GM19238 (cell line): ENCODE results near the gene MXRA5.
"Not testable (repeated sequence)": the region's sequence is repeated elsewhere in the genome, so short reads cannot be mapped to it uniquely, and the experiment has no call there.

ENCODE experiments used
- DNase-seq: peaks from one replicate; pipeline ENCODE4 v3.0.0; 2011; ENCODE audit warnings: low spot score; ENCODE audit not compliant: insufficient read length

The MXRA5 gene

DNA sequence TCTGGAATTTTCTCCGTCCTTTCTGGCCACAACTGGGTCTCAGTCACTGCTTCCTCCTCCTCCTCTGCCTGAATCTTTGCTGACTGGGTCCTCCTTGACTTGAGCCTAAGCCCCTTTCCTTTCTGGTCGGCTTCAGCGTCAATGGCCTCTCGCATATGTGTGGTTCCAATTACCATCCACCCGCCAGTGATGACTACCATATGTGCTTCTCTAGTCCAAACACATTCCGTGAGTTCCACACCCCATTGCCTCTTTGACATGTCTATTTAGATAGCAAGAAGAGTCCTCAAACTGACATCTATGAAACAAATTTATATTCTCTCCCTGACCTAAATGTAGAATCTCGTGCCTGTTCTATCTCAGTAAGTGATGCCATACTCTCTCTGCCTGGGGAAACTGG, 19.8 kb downstream of the MXRA5 start:
- no peak for DNase-seq

DNA sequence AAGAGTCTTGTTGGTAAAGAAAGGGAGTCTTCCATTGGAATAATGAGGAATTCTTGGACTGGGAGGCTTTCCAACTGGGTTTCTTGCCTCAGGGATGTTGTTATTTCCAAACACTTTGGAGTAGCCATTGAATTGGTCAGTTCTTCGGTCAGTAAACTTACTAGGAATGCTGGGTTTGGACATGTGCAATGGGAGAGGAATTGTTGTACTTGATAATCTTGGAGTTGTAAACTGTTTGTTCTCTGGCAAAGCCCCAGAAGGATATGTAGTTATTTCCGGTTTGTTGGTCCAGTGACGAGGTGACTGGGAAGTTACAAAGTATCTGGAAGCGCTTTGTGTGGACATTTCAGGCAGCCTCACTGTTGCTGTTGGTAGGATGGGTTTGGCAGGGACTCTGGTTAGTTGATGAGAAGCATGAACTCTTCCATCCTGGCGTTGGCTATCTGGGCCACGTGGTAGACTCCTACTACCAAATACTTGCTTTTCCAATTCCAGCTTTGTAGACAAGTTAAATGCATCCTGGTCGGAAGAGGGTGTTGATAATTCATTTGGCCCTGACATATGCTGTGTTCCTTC, 25.9 kb downstream of the MXRA5 start:
- DNase-seq: no peak

GRCh38 chrX:3317191-3317718, 29.2 kb downstream of the MXRA5 start:
- DNase-seq: no peak

GRCh38 chrX:3312109-3312508, 34.3 kb downstream of the MXRA5 start:
- DNase-seq: no peak

GRCh38 chrX:3307881-3308280, 38.6 kb downstream of the MXRA5 start:
- DNase-seq: no peak

- no peak for DNase-seq
Measured at GRCh38 chrX:3299636-3300035, 46.8 kb downstream of the MXRA5 start.

DNA sequence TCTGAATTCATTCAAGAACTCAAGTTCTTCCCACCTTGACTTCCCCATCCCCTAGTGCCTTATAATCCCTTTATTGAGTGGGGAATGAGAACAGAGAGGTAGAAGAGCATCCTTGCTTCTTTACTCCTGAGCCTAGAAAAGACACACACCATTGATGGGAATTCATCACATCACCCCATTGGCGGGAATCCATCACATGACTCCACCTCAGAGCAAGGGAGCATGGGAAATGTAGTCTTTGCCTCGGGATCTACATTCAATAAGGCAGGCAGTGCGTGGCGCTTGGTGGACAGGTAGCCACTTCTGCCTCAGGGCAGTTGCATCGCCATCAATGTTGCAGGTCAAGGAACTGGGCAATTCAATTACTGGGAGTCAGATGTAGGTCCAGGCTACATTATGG, 50.7 kb downstream of the MXRA5 start:
- DNase-seq: no peak

DNA sequence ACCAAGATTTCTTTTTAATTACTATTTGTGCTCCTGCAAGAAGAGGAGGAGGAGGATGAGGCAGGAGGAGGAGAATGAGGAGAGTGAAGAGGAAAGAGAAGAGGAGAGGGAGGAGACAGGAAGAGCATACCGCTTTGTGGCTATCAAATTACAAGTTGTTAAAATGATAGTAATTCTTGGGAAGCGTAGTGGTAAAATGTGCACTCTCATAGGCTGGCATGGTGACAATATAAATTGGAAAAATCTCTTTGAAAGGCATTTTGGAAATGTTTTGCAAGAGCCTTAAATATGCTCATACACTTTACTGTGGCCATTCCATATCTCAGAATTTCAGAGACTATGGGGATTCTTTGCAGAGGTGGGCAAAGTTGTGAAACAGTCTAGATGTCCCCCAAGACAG, 53.2 kb downstream of the MXRA5 start:
- DNase-seq: no peak

DNA sequence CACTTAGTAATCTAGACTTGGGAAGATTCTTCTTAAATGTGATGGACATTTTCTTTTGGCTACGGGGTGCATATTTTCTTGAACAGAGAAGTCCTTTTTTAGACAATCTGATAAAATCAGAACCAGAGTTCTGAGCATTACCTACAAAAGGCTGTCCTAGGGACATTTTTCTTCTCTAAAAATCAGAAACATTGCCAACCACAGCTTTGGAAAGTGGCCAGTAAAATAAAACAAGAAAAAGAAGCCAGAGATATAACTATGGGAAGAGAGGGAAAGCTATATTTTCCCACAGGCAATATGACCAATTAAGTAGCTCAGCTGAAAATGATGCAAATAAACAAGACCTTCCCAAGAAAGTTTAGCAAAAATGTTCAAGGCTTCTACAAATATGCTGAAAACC, 55.9 kb downstream of the MXRA5 start:
- no peak for DNase-seq

DNA sequence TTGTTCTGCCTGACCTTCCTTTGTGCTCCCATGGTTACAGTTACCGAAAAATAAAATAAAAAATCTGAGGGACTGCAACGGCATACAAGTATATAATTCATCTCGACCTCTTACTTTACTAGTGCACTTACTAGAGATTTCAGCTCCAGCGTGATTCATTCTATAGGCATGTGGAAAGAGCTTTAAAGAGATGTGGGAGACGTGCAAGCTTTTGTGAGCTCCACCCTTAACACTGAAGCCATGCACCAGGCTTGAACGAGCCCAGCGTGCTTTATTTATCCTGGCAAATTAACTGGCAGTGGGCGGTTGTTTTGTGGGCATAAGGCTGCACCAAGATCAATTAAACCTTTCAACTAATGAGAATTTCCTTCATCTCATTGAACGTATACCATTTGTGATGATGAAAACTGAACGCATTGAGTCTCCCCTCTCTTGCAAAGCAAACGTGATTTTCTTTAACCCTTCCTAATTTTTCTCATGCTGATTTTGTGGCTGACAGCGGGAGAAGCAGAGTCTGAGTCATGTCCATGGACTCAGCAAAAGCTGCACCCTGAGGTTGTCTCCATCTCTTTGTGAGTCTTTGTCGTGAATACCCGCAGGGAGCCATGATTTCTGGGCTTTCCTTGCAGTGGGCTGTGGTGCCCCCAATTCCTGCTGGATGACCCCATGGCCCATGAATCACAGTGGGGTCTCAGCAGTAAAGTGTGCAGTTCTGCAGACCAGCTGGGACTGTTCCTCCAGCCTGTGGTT, 60.1 kb downstream of the MXRA5 start:
- no peak for DNase-seq

- no peak for DNase-seq
Measured at GRCh38 chrX:3280706-3281105, 65.7 kb downstream of the MXRA5 start.

DNA sequence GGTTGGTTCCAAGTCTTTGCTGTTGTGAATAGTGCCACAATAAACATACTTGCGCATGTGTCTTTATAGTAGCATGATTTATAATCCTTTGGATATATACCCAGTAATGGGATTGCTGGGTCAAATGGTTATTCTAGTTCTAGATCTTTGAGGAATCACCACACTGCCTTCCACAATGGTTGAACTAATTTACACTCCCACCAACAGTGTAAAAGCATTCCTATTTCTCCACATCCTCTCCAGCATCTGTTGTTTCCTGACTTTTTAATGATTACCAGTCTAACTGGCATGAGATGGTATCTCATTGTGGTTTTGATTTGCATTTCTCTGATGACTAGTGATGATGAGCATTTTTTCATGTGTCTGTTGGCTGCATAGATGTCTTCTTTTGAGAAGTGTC, 72.8 kb downstream of the MXRA5 start:
- DNase-seq: not testable (repeated sequence)

- no peak for DNase-seq
Measured at GRCh38 chrX:3271834-3272186, 74.6 kb downstream of the MXRA5 start.

DNA sequence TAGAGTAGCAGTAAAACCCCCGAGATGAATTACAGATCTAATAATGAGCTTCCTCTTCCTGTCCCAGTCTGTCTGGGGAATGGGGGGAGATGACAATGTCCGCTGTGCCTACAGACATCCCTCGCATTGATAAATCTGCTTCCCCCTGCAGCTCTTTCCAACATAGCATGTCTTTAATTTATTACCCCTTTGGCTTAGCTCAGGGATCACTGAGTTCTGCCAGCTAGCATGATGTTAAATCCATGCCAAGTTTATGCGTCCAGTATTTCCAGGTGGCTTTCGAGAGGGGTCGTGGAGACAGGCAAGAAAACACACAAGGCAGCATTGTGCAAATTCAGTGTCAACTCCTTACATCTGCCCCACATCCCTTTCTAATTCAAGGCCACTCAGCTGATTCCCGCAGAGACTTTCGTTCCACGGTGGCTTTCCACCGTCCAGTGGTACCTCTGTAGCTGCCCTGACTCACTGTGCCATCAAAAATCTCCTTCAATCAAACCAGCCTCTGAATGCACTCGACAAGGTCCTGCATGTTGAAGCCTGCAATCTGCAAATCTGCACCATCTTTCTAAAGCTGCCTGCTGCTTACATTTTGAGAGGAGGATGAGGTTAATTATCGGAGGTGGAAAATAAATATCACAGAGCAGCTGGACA, 75.1 kb downstream of the MXRA5 start:
- DNase-seq: no peak

DNA sequence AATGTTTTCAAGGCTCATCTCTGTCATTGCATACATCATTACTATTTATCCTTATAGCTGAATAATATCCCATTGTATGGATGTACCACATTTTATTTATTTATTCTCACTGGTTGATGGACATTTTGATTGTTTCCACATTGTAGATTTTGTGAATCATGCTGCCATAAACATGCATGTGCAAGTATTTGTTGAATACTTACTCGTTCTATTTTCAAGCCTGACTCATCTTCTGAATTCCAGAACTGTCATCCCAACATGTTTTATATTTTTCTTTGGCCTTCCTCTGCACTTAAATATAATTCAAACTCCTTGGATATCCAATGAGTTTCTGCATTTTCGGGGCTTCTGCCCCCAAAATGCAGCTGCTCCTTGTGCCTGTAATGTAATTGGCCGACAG, 77.6 kb downstream of the MXRA5 start:
- no peak for DNase-seq

DNA sequence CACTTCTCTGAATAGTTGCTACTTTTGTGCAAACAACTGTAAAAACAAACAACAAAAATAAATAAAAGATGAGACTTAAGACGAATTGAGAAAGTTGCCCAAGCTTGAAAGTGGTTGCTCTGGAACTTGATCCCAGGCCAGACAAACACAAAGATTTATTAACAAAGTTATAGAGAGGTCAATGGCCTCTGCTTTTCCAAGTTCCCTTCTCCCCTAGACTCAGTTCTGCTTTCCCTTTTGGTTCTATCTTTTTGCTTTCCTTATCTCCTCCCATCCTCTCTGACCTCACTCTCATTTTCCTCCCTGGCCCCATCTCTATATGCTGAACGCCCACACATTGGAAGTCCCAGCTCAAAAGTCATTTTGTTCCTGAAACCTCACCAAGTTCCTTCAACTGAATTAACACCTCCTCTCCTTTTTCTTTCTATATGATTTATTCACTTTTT, 82.7 kb downstream of the MXRA5 start:
- DNase-seq: no peak

- DNase-seq: no peak
Measured at GRCh38 chrX:3262901-3263300, 83.6 kb downstream of the MXRA5 start.
